SK-N-SH treated with all-trans-retinoic acid at 6 μM for 48 hours (cell line): ENCODE measurements around the gene PARD3B.

Experiments used
- ATAC-seq: fragments of 200-7000 bp; cut with Tn5 transposase; 3 replicates; pipeline ENCODE4 v1.9.1; 2020; ENCODE audit warnings: mild to moderate bottlenecking, moderate library complexity
- ARNTL ChIP-seq: fragments of 450-650 bp; formaldehyde crosslinking; IDR thresholded peaks from 2 replicates; pipeline ENCODE4 v1.5.0; 2020; ENCODE audit warnings: low read depth, mild to moderate bottlenecking, moderate library complexity, borderline replicate concordance
- BACH2 ChIP-seq: fragments of 250-450 bp; sonication (Bioruptor Pico); IDR thresholded peaks from 2 replicates; pipeline ENCODE4 v1.9.0; 2021; ENCODE audit warnings: mild to moderate bottlenecking, borderline replicate concordance
- CREB5 ChIP-seq: fragments of 250-450 bp; sonication (Bioruptor Pico); IDR thresholded peaks from 2 replicates; pipeline ENCODE4 v1.5.1; 2020; ENCODE audit warnings: low read depth, mild to moderate bottlenecking, moderate library complexity
- CSDC2 ChIP-seq: fragments of 250-450 bp; sonication (Bioruptor Pico); IDR thresholded peaks from 2 replicates; pipeline ENCODE4 v1.5.0; 2020; ENCODE audit warnings: mild to moderate bottlenecking, moderate library complexity
- CSRNP3 ChIP-seq: fragments of 250-450 bp; sonication (Bioruptor Pico); IDR thresholded peaks from 2 replicates; pipeline ENCODE4 v1.5.1; 2021; ENCODE audit warnings: mild to moderate bottlenecking, moderate library complexity
- ESRRG ChIP-seq: fragments of 250-450 bp; sonication (Bioruptor Pico); IDR thresholded peaks from 2 replicates; pipeline ENCODE4 v1.6.1; 2021; ENCODE audit warnings: mild to moderate bottlenecking
- GLIS3 ChIP-seq: fragments of 250-450 bp; sonication (Bioruptor Pico); IDR thresholded peaks from 2 replicates; pipeline ENCODE4 v1.5.0; 2020; ENCODE audit warnings: mild to moderate bottlenecking, moderate library complexity
- OSR1 ChIP-seq: fragments of 250-450 bp; sonication (Bioruptor Pico); IDR thresholded peaks from 2 replicates; pipeline ENCODE4 v1.8.0; 2022; ENCODE audit warnings: moderate library complexity, mild to moderate bottlenecking, inconsistent platforms
- PATZ1 ChIP-seq: fragments of 250-450 bp; sonication (Bioruptor Pico); IDR thresholded peaks from 2 replicates; pipeline ENCODE4 v1.8.0; 2020; ENCODE audit warnings: mild to moderate bottlenecking, moderate library complexity, borderline replicate concordance
- POU6F1 ChIP-seq: fragments of 250-450 bp; sonication (Bioruptor Pico); IDR thresholded peaks from 2 replicates; pipeline ENCODE4 v1.8.0; 2021; ENCODE audit warnings: low read depth, mild to moderate bottlenecking, moderate library complexity, borderline replicate concordance
- PPARA ChIP-seq: fragments of 250-450 bp; sonication (Bioruptor Pico); IDR thresholded peaks from 2 replicates; pipeline ENCODE4 v1.5.0; 2020; ENCODE audit warnings: mild to moderate bottlenecking, borderline replicate concordance
- RARB ChIP-seq: fragments of 250-450 bp; sonication (Bioruptor Pico); IDR thresholded peaks from 2 replicates; pipeline ENCODE4 v1.8.0; 2021; ENCODE audit warnings: mild to moderate bottlenecking, moderate library complexity
- TCF4 ChIP-seq: fragments of 250-450 bp; sonication (Bioruptor Pico); IDR thresholded peaks from 2 replicates; pipeline ENCODE4 v1.8.0; 2021; ENCODE audit warnings: mild to moderate bottlenecking, moderate library complexity, borderline replicate concordance
- TSHZ2 ChIP-seq: fragments of 250-450 bp; sonication (Bioruptor Pico); IDR thresholded peaks from 2 replicates; pipeline ENCODE4 v1.5.0; 2020; ENCODE audit warnings: mild to moderate bottlenecking, moderate library complexity
- ZFP30 ChIP-seq: fragments of 450-650 bp; formaldehyde crosslinking; IDR thresholded peaks from 2 replicates; pipeline ENCODE4 v1.5.0; 2022; ENCODE audit warnings: mild to moderate bottlenecking, moderate library complexity
- ZNF565 ChIP-seq: fragments of 450-650 bp; formaldehyde crosslinking; conservative IDR thresholded peaks from 2 replicates; pipeline ENCODE4 v1.5.0; 2020; ENCODE audit warnings: low read depth, mild to moderate bottlenecking, moderate library complexity
- ZNF70 ChIP-seq: fragments of 450-650 bp; formaldehyde crosslinking; IDR thresholded peaks from 2 replicates; pipeline ENCODE4 v1.5.0; 2020; ENCODE audit warnings: mild to moderate bottlenecking, moderate library complexity

PARD3B gene

GRCh38 chr2:205346649-205347048 is 801.4 kb downstream of the PARD3B start:
- no peak for TF ChIP-seq ARNTL (CRISPR knock-in tag)
- TF ChIP-seq PPARA (CRISPR knock-in tag): no peak
- TF ChIP-seq ZFP30 (CRISPR knock-in tag): no peak
- TF ChIP-seq PATZ1: no peak
- no peak for ATAC-seq

GRCh38 chr2:205347899-205348298 is 802.6 kb downstream of the PARD3B start:
- TF ChIP-seq OSR1 (CRISPR knock-in tag): no peak
- no peak for TF ChIP-seq POU6F1 (CRISPR knock-in tag)
- no peak for TF ChIP-seq PATZ1
- TF ChIP-seq TSHZ2 (CRISPR knock-in tag): no peak
- no peak for TF ChIP-seq CREB5
- no peak for TF ChIP-seq CSDC2 (CRISPR knock-in tag)
- no peak for TF ChIP-seq RARB (CRISPR knock-in tag)
- no peak for TF ChIP-seq ESRRG (CRISPR knock-in tag)
- ATAC-seq: no peak

GRCh38 chr2:205352094-205352493 is 806.8 kb downstream of the PARD3B start:
- ATAC-seq: peak; percentile 56
- no peak for TF ChIP-seq GLIS3
- no peak for TF ChIP-seq POU6F1 (CRISPR knock-in tag)
- no peak for TF ChIP-seq BACH2 (CRISPR knock-in tag)
- TF ChIP-seq ZNF70 (CRISPR knock-in tag): no peak
- no peak for TF ChIP-seq CSDC2 (CRISPR knock-in tag)
- no peak for TF ChIP-seq ZNF565 (CRISPR knock-in tag)
- no peak for TF ChIP-seq PATZ1
- TF ChIP-seq CSRNP3 (CRISPR knock-in tag): no peak
- TF ChIP-seq OSR1 (CRISPR knock-in tag): no peak
- no peak for TF ChIP-seq TCF4 (CRISPR knock-in tag)
